Activated naive CD4-positive, alpha-beta T cell (primary cell): Measurements from ENCODE around the gene LAIR1.
"Not testable (repeated sequence)": the region's sequence is repeated elsewhere in the genome, so short reads cannot be mapped to it uniquely, and the experiment has no call there.

Source experiments
- DNase-seq, 4 experiments: peaks; one replicate each; lab custom pipeline; 2025; lab: John Stamatoyannopoulos, UW

The LAIR1 gene

GRCh38 chr19:54341295-54341694, 23.4 kb downstream of the LAIR1 start:
- no peak for DNase-seq

- DNase-seq: no peak
Measured at GRCh38 chr19:54339646-54340358, 24.9 kb downstream of the LAIR1 start.

GRCh38 chr19:54338521-54338920, 26.2 kb downstream of the LAIR1 start:
- no peak for DNase-seq

- no peak for DNase-seq
Measured at GRCh38 chr19:54337858-54338230, 26.9 kb downstream of the LAIR1 start.

GRCh38 chr19:54336893-54337857, 27.6 kb downstream of the LAIR1 start:
- DNase-seq: no peak

GRCh38 chr19:54335979-54336892, 28.5 kb downstream of the LAIR1 start:
- no peak for DNase-seq

GRCh38 chr19:54335164-54335563, 29.6 kb downstream of the LAIR1 start:
- DNase-seq: no peak

GRCh38 chr19:54333586-54334298, 31.0 kb downstream of the LAIR1 start:
- DNase-seq: no peak

GRCh38 chr19:54332149-54332548, 32.6 kb downstream of the LAIR1 start:
- no peak for DNase-seq

- no peak for DNase-seq
Measured at GRCh38 chr19:54331626-54332025, 33.1 kb downstream of the LAIR1 start.

- DNase-seq: no peak
Measured at GRCh38 chr19:54329476-54330165, 35.1 kb downstream of the LAIR1 start.

- DNase-seq: not testable (repeated sequence)
Measured at GRCh38 chr19:54328781-54329180, 36.0 kb downstream of the LAIR1 start.

- DNase-seq: no peak
Measured at GRCh38 chr19:54325631-54326030, 39.1 kb downstream of the LAIR1 start.

- peak in 2 of 4 experiments; percentile 5 to 19 for DNase-seq
Measured at GRCh38 chr19:54325194-54325621, 39.5 kb downstream of the LAIR1 start.

- DNase-seq: no peak
Measured at GRCh38 chr19:54324071-54324470, 40.7 kb downstream of the LAIR1 start.

GRCh38 chr19:54322934-54323333, 41.8 kb downstream of the LAIR1 start:
- DNase-seq: not testable (repeated sequence)

- not testable (repeated sequence) for DNase-seq
Measured at GRCh38 chr19:54322295-54322694, 42.4 kb downstream of the LAIR1 start.

- no peak for DNase-seq
Measured at GRCh38 chr19:54319892-54320670, 44.6 kb downstream of the LAIR1 start.

GRCh38 chr19:54319049-54319448, 45.7 kb downstream of the LAIR1 start:
- no peak for DNase-seq

- DNase-seq: no peak
Measured at GRCh38 chr19:54317965-54318240, 46.8 kb downstream of the LAIR1 start.
